Lung microvascular endothelial cell (primary cell): ENCODE results near the gene RBMXL3. TPM values are rescaled to one million over a fixed set of nuclear protein-coding genes. Genes with fewer than 3 reads are reported as not detected.
A peak's percentile ranks its signal among the peaks of the same experiment; 100 is the strongest.
"Not testable (repeated sequence)": the region's sequence is repeated elsewhere in the genome, so short reads cannot be mapped to it uniquely, and the experiment has no call there.

Experiments
- DNase-seq, 2 donors: peaks; one replicate each; pipeline versions ENCODE4 v3.0.0 to v3.0.0-alpha.2; 2010; ENCODE audit warnings: low read depth in 2 of 2
- total RNA-seq: library from RNA; depleted of rRNA; stranded (reverse); fragments of >200 nt; gene quantifications from 2 replicates; pipeline ENCODE4 v1.2.1, GENCODE V29; 2014

Gene RBMXL3
- total RNA-seq, result not detected in 2 replicates

GRCh38 chrX:115189110-115189509 lies at the start of gene RBMXL3:
Gene RBMXL3, plus strand, starts transcription at chrX:115189410. Its CDS starts 32 bp downstream, at chrX:115189442.
- no peak for DNase-seq

- DNase-seq, result no peak
Measured at GRCh38 chrX:115142057-115142456, 47.2 kb upstream of the RBMXL3 start.

DNA sequence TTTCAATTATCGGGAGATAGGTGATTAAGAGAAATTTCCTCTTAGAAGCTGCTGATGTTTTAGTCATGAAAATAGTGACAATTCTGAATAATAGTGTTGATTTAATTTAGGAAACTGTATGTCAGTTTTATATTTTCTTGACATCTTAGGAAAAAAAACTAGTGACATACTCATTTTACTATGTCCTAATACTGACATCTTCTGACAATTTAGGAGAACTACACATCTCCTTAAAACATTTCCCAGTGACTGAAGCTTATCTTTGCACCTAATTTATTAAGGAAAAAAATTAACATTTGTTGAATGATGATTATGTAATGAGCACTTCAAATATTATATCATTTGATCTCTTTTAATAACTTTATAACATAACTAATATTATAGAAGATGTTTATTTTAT lies 42.0 kb upstream of the RBMXL3 start:
- DNase-seq, result peak; percentile 30 to 41

DNA sequence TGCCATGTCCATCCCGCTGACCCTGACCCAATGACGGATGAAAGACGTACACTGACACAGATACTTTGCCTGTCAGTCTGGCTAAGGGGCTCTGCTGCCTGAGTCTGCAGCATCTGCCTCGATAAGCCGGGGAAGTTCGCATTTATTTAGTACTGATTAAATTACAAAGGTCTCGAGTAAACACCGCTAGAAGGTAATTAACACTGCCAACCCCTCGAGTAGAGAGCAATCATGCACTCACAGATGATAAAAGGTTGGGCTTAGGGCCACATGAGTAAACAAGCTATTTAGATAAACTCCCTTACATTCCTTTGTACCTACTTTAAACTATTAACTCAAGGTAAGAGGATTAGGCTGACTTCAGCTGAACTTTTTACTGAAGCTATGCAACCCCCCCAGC lies 16.0 kb upstream of the RBMXL3 start:
- DNase-seq, result no peak

DNA sequence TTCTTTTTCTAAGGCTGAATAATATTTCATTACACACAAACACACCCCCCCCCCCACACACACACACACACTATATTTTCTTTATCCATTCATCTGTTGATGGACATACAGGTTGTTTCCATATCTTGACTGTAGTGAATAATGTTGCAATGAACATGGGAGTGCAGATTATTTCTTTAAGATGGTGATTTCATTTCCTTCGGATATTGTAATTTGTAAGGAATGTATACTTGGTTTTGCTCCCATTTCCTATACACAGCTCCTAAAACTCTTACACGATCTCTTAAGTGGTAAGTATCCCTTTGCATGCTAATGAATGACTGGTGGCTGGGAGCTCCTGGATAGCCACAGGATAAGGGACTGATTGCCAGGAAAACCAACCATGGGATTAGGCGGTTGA lies 14.7 kb upstream of the RBMXL3 start:
- DNase-seq, result peak in 1 of 2 donors; percentile 45

DNA sequence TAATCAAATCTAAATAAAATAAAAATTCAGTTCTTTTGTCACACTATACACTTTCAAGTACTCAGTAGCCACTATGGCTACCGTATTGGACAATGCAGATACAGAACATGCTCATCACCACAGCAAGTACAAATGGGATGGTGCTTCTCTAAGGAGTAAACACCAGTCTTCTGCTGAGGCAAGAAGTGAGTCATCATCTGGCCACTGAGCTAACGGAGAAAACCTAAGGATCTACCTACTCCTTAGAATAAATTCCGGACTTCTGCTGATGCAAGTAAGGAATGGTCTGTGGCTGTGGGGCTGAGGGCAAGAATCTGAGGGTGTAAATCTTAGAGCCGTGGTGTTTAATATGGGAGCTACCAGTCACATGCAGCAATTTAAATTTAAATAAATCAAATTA lies 11.3 kb upstream of the RBMXL3 start:
- peak in 1 of 2 donors; percentile 10 for DNase-seq

GRCh38 chrX:115178473-115178872 lies 10.7 kb upstream of the RBMXL3 start:
- no peak for DNase-seq

DNA sequence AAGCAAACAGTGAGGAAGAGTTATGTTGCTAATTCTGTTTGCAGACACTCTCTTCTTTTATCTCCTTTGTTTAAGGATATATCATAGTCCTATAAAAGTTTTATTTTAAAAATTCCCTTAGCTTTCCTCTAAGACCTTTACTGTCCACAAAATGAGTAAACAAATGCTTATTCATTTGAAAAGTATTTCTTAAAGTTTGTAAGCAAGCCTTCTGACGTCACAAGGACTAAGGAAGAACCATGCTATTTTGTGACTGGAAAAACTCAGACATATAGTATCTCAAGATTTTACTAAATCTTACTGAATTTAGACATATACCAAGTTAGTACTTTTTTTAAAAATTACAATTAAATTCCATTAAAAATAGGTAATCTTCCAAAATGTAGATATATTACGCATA lies 5.2 kb upstream of the RBMXL3 start:
- DNase-seq, result no peak

GRCh38 chrX:115189646-115190635 lies 731 bp downstream of the RBMXL3 start:
- DNase-seq, result no peak

DNA sequence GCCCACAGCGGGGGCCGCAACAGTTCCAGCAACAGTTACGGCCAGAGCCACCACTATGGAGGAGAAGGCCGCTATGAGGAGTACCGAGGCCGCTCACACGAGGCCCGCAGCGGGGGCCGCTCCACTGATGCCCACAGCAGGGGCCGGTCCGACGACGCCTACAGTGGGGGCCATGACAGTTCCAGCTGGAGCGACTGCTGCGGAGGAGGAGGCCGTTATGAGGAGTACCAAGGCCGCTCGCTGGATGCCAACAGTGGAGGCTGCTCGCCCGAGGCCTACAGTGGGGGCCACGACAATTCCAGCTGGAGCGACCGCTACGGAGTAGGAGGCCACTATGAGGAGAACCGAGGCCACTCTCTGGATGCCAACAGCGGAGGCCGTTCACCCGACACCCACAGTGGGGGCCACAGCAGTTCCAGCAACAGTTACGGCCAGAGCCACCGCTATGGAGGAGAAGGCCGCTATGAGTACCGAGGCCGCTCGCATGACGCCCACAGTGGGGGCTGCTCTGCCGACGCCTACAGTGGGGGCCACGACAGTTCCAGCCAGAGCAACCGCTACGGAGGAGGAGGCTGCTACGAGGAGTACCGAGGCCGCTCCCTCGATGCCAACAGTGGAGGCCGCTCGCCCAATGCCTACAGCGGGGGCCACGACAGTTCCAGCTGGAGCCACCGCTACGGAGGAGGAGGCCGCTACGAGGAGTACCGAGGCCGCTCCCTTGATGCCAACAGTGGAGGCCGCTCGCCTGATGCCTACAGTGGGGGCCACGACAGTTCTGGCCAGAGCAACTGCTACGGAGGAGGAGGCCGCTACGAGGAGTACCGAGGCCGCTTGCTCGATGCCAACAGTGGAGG lies 1.7 kb downstream of the RBMXL3 start:
- DNase-seq, result no peak

DNA sequence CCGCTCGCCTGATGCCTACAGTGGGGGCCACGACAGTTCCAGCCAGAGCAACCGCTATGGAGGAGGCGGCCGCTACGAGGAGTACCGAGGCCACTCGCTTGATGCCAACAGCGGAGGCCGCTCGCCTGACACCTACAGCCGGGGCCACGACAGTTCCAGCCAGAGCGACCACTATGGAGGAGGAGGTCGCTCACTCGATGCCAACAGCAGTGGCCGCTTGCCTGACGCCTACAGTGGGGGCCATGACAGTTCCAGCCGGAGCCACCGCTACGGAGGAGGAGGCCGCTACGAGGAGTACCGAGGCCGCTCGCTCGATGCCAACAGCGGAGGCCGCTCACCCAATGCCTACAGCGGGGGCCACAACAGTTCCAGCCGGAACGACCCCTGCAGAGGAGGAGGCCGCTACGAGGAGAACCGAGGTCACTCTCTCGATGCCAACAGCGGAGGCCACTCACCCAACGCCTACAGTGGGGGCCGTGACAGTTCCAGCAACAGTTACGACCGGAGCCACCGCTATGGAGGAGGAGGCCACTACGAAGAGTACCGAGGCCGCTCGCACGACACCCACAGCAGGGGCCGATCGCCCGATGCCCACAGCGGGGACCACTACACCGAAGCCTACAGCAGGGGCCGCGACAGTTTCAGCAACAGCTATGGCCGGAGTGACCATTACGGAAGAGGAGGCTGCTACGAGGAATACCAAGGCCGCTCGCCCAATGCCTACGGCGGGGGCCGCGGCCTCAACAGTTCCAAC lies 2.5 kb downstream of the RBMXL3 start:
- no peak for DNase-seq

DNA sequence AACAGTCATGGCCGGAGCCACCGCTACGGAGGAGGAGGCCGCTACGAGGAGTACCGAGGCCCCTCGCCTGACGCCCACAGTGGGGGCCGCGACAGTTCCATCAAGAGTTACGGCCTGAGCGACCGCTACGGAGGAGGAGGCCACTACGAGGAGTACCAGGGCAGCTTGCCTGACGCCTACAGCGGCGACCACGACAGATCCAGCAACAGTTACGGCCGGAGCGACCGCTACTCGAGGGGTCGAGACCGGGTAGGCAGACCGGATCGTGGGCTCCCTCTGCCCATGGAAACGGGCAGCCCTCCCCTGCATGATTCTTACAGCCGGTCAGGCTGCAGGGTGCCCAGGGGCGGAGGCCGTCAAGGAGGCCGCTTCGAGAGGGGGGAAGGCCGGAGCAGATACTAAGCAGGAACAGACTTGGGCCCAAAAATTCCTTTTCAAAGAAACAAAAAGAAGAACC lies 3.1 kb downstream of the RBMXL3 start:
- DNase-seq, result no peak

- no peak for DNase-seq
Measured at GRCh38 chrX:115204040-115204439, 14.8 kb downstream of the RBMXL3 start.

- not testable (repeated sequence) for DNase-seq
Measured at GRCh38 chrX:115209547-115209946, 20.3 kb downstream of the RBMXL3 start.

GRCh38 chrX:115214151-115214550 lies 24.9 kb downstream of the RBMXL3 start:
- no peak for DNase-seq

GRCh38 chrX:115214605-115215004 lies 25.4 kb downstream of the RBMXL3 start:
- DNase-seq, result no peak

GRCh38 chrX:115217346-115217745 lies 28.1 kb downstream of the RBMXL3 start:
- DNase-seq, result not testable (repeated sequence)

DNA sequence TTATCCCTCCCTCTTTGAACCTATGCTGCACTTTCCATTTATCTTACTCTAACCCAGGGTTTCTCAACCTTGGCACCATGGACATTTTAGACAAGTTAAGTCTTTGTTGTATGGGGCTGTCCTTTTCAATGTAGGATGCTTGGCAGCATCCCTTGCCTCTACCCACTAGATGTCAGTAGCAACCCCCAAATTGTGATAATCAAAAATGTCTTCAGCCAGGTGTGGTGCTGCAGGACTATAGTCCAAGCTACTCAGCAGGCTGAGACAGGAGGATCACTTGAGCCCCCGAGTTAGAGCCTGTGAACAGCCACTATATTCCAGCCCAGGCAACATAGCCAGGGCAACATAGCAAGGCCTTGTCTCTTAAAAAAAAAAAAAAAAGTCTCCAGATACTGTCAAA lies 37.7 kb downstream of the RBMXL3 start:
- DNase-seq, result peak; percentile 17 to 63

GRCh38 chrX:115229337-115230003 lies 40.3 kb downstream of the RBMXL3 start:
- peak; percentile 44 to 95 for DNase-seq

DNA sequence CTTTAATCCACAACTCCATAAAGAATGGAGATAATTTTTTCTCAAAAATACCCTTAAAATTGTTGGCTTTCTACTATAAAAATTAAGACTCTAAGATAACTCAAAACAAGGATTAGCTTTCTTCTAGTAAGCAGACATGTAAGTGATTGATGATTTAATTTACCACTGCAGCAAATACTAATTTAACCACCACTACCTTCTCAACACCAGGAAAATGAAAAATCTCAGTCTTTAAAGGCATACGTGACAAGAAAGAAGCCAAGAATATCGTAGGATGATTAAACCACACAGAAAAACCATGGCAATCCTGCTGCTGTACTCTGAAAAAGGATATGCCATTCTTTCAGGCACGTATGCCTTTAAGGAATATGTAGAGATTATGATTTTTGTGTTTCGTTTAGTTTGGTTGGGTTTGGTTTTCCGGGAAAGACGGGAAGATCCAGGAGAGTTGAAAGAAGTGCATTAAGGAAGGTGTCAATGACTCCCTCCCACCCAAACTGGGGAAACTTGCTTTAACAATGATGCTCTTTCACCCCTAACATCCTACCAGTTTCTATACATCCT lies 43.8 kb downstream of the RBMXL3 start:
- DNase-seq, result no peak
